Keratinocyte (primary cell): Measurements from ENCODE around the gene CREM. TPM values are rescaled to one million over a fixed set of nuclear protein-coding genes. Genes with fewer than 3 reads are reported as not detected.
A peak's percentile ranks its signal among the peaks of the same experiment; 100 is the strongest.

Source experiments
- DNase-seq: peaks from one replicate; pipeline ENCODE4 v3.0.0-alpha.2; 2011; ENCODE audit warnings: low read depth, missing footprints, low spot score
- FAIRE-seq: peaks from 2 replicates; lab custom pipeline; 2011; peaks lifted over from hg19 to GRCh38; lab: Jason Lieb, UNC
- H2AFZ ChIP-seq: 2 replicates; pipeline ENCODE4 v1.6.0; 2012; ENCODE audit warnings: low read length, control low read depth, inconsistent platforms; ENCODE audit not compliant: control insufficient read depth
- H3K27ac ChIP-seq: 2 replicates; pipeline ENCODE4 v1.5.1; 2011; ENCODE audit warnings: low read length; ENCODE audit not compliant: control insufficient read depth, insufficient read depth
- H3K27me3 ChIP-seq: 3 replicates; pipeline ENCODE4 v1.6.0; 2011; ENCODE audit warnings: low read length; ENCODE audit not compliant: control insufficient read depth, insufficient read depth; ENCODE audit errors: extremely low read depth
- H3K36me3 ChIP-seq, 2 experiments: 2 replicates in 1 of 2; 3 replicates in 1 of 2; pipeline ENCODE4 v1.5.1; 2011; ENCODE audit warnings: low read length in 2 of 2, mild to moderate bottlenecking in 1 of 2; ENCODE audit not compliant: control insufficient read depth in 2 of 2, insufficient read depth in 2 of 2; ENCODE audit errors: extremely low read depth in 1 of 2
- H3K4me1 ChIP-seq: 3 replicates; pipeline ENCODE4 v1.5.1; 2011; ENCODE audit warnings: low read length; ENCODE audit not compliant: control insufficient read depth, insufficient read depth; ENCODE audit errors: extremely low read depth
- H3K4me2 ChIP-seq: 3 replicates; pipeline ENCODE4 v1.6.0; 2011; ENCODE audit warnings: low read depth, low read length; ENCODE audit not compliant: control insufficient read depth, insufficient read depth; ENCODE audit errors: extremely low read depth
- H3K4me3 ChIP-seq, 3 experiments: fragments of 200-600 bp in 1 of 3; sonication (generic) in 1 of 3; 2 replicates in 2 of 3; 3 replicates in 1 of 3; pipeline ENCODE4 v1.5.1; 2011 to 2016; ENCODE audit warnings: low read length in 3 of 3, mild to moderate bottlenecking in 3 of 3, control low read depth in 2 of 3, inconsistent platforms in 1 of 3, low read depth in 1 of 3, mixed read lengths in 1 of 3, mixed run types in 1 of 3, moderate library complexity in 1 of 3; ENCODE audit not compliant: control insufficient read depth in 2 of 3, insufficient read depth in 2 of 3; ENCODE audit errors: extremely low read depth in 1 of 3
- H3K79me2 ChIP-seq: 2 replicates; pipeline ENCODE4 v1.6.0; 2012; ENCODE audit warnings: low read length; ENCODE audit not compliant: control insufficient read depth, insufficient read depth
- H3K9ac ChIP-seq: 3 replicates; pipeline ENCODE4 v1.6.0; 2011; ENCODE audit warnings: low read length; ENCODE audit not compliant: control insufficient read depth, insufficient read depth; ENCODE audit errors: extremely low read depth
- H3K9me1 ChIP-seq: 3 replicates; pipeline ENCODE4 v1.6.0; 2011; ENCODE audit warnings: low read length; ENCODE audit not compliant: control insufficient read depth, insufficient read depth; ENCODE audit errors: extremely low read depth
- H3K9me3 ChIP-seq: 2 replicates; pipeline ENCODE4 v1.5.1; 2012; ENCODE audit warnings: low read depth, low read length; ENCODE audit not compliant: control insufficient read depth
- H4K20me1 ChIP-seq: 3 replicates; pipeline ENCODE4 v1.6.0; 2011; ENCODE audit warnings: low read length; ENCODE audit not compliant: control insufficient read depth, insufficient read depth; ENCODE audit errors: extremely low read depth
- CTCF ChIP-seq, 3 experiments: IDR thresholded peaks in 1 of 3; conservative IDR thresholded peaks in 1 of 3; optimal IDR thresholded peaks in 1 of 3; 2 replicates in 2 of 3; 3 replicates in 1 of 3; pipeline versions ENCODE3 to v1.5.1; 2011; ENCODE audit warnings: low read length in 3 of 3, mild to moderate bottlenecking in 3 of 3, moderate library complexity in 2 of 3, control low read depth in 1 of 3, inconsistent platforms in 1 of 3; ENCODE audit not compliant: insufficient read depth in 2 of 3; ENCODE audit errors: extremely low read depth in 1 of 3
- EZH2 ChIP-seq: IDR thresholded peaks from one replicate; pipeline ENCODE4 v1.6.1; 2012; ENCODE audit warnings: inconsistent platforms, mild to moderate bottlenecking, low read length, moderate library complexity
- dilution Hi-C: fragments of 300-500 bp; cut with MboI; formaldehyde crosslinking; loops from one replicate; pipeline ENCODE4 v1.7.0; 2020; ENCODE audit warnings: low sequenced_read_pairs; ENCODE audit not compliant: extremely low pct_ligation_motif_present
- polyA plus RNA-seq, 5 experiments: library from polyadenylated mRNA; depleted of rRNA in 3 of 5; stranded (reverse) in 3 of 5; stranded (forward) in 1 of 5; unstranded in 1 of 5; fragments of >200 nt; gene quantifications; 1 replicate in 1 of 5; 2 replicates in 3 of 5; 3 replicates in 1 of 5; pipeline versions ENCODE4 v1.2.1 to v1.2.3, GENCODE V29; 2011 to 2012; ENCODE audit warnings: missing spikeins in 2 of 5, low read depth in 1 of 5, low replicate concordance in 1 of 5

The CREM gene
- polyA plus RNA-seq, 1 donor (not counting 4 experiments of a cell fraction or from before 2014, with no cell fraction given), result 23.3 TPM

GRCh38 chr10:35126062-35126529 is 550 bp upstream of the CREM start:
- Histone ChIP-seq H3K4me1 (peaks cover 20% of the 10 kb centered on the region), H3K36me3 (no peaks in the 10 kb centered on the region), H3K4me3 (peak overlapping the region; percentile 67 to 86 (median 79)), H4K20me1 (no peaks in the 10 kb centered on the region), H2AFZ (peak overlapping the region; percentile 96), H3K9me1 (no peaks in the 10 kb centered on the region), H3K27me3 (no peaks in the 10 kb centered on the region), H3K4me2 (peak overlapping the region; percentile 94), H3K27ac (peak overlapping the region; percentile 73), H3K9me3 (no peaks in the 10 kb centered on the region), H3K9ac (peak overlapping the region; percentile 71), H3K79me2 (peaks cover 11% of the 10 kb centered on the region)
- FAIRE-seq (no peak), DNase-seq (no peak)
- dilution Hi-C loops, result no loop called here
- no peak for TF ChIP-seq CTCF (optimal IDR thresholded peaks at IDR 0.05 in 1 of 3, IDR thresholded peaks at IDR 0.05 in 1 of 3, conservative IDR thresholded peaks at IDR 0.05 in 1 of 3; ENCODE audit: extremely low read depth in 1 of 3, insufficient read depth in 2 of 3, low read length in 3 of 3)
- TF ChIP-seq EZH2, result no peak

DNA sequence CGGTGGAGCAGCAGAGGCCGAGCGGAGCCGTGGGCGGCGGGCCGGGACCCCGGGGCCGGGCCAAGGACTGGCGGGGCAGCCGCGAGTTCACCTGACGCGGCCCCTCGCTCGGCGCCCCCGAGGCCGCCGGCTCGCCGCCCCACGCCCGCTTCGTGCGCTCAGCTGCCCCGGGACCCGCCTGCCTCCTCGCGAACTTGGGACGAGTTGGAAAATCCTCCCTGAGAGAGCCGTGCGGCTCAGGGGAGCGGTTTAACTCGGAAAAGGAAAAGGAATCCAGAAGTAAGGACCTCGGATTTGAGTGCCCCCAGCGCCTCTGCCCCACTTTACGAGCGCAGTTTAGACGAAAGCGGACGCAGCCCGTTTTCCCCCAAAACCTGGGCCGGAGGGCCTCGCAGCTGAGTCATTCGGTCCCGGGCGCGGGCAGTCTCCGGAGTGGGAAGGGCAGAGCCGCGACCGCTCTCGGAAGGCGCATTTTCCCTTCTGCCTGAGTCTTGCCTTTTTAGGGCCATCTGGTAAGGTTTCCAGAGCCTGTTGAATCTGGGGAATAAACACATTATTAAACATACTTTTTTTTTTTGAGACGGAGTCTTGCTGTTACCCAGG is 744 bp downstream of the CREM start:
- Histone ChIP-seq H3K4me3 (peak overlapping the region; percentile 86 to 91 (median 88)), H3K9me1 (no peaks in the 10 kb centered on the region), H3K9ac (peak overlapping the region; percentile 99), H2AFZ (peak overlapping the region; percentile 69), H3K79me2 (peaks cover 11% of the 10 kb centered on the region), H3K27ac (peak overlapping the region; percentile 99), H3K4me1 (peaks cover 20% of the 10 kb centered on the region), H3K27me3 (no peaks in the 10 kb centered on the region), H4K20me1 (no peaks in the 10 kb centered on the region), H3K9me3 (no peaks in the 10 kb centered on the region), H3K36me3 (no peaks in the 10 kb centered on the region), H3K4me2 (peak overlapping the region; percentile 80)
- FAIRE-seq (no peak), DNase-seq (no peak)
- dilution Hi-C loops, result no loop called here
- TF ChIP-seq EZH2 (no peak), CTCF (optimal IDR thresholded peaks at IDR 0.05 in 1 of 3, IDR thresholded peaks at IDR 0.05 in 1 of 3, conservative IDR thresholded peaks at IDR 0.05 in 1 of 3; ENCODE audit: extremely low read depth in 1 of 3, insufficient read depth in 2 of 3, low read length in 3 of 3) (no peak)
